ENCODE data around the gene CTSZ. TPM values are rescaled to one million over a fixed set of nuclear protein-coding genes. Genes with fewer than 3 reads are reported as not detected.

The CTSZ gene
- total and polyA plus RNA-seq, 4 donors, result 11.8 to 233 (median 188) TPM

GRCh38 chr20:59025086-59025485 lies 18.0 kb upstream of the CTSZ start:
- peaks cover 3 to 26% (median 13%) of the 10 kb centered on the region in 4 donors for H3K4me1 ChIP-seq (ENCODE audit: control insufficient read depth in 4 of 4, insufficient read depth in 4 of 4, low read length in 3 of 4)
- no peak overlapping the region for H3K9ac ChIP-seq (ENCODE audit: low read depth in 1 of 2, low read length in 2 of 2)
- no peak for TF ChIP-seq GABPA (IDR thresholded peaks at IDR 0.05 in 1 of 2, conservative IDR thresholded peaks at IDR 0.05 in 1 of 2)
- no peak for TF ChIP-seq SP1 (IDR thresholded peaks at IDR 0.05)
- TF ChIP-seq HNF4A (conservative IDR thresholded peaks at IDR 0.05), result no peak
- no peak for TF ChIP-seq HNF4G (IDR thresholded peaks at IDR 0.05)
- TF ChIP-seq REST (IDR thresholded peaks at IDR 0.05), result no peak
- TF ChIP-seq JUND (IDR thresholded peaks at IDR 0.05), result no peak
- TF ChIP-seq ZBTB33 (IDR thresholded peaks at IDR 0.05), result no peak
- TF ChIP-seq YY1 (IDR thresholded peaks at IDR 0.05), result no peak
- TF ChIP-seq ATF3 (IDR thresholded peaks at IDR 0.05), result no peak
- no peak for TF ChIP-seq NR2F2 (IDR thresholded peaks at IDR 0.05)
- no peak for TF ChIP-seq EGR1 (IDR thresholded peaks at IDR 0.05; ENCODE audit: low read depth in 2 of 2)
- no peak for TF ChIP-seq FOXA2 (IDR thresholded peaks at IDR 0.05)
- TF ChIP-seq CTCF (IDR thresholded peaks at IDR 0.05; ENCODE audit: low read depth, low read length, missing input control), result no peak
- no peak for TF ChIP-seq TAF1 (conservative IDR thresholded peaks at IDR 0.05)
- TF ChIP-seq RXRA (IDR thresholded peaks at IDR 0.05), result no peak
- TF ChIP-seq RAD21 (IDR thresholded peaks at IDR 0.05), result no peak
- TF ChIP-seq FOXA1 (IDR thresholded peaks at IDR 0.05), result no peak
- H3K27ac ChIP-seq (ENCODE audit: low read depth in 1 of 2, low read length in 2 of 2), result no peak overlapping the region
- no peaks in the 10 kb centered on the region for H3K9me3 ChIP-seq (ENCODE audit: control insufficient read depth in 4 of 4, low read length in 3 of 4)
- no peak overlapping the region for H3K4me3 ChIP-seq (ENCODE audit: low read depth in 1 of 3, low read length in 3 of 3)
- peaks cover 8 to 45% (median 23%) of the 10 kb centered on the region in 4 donors for H3K36me3 ChIP-seq (ENCODE audit: control insufficient read depth in 4 of 4, insufficient read depth in 3 of 4, low read depth in 1 of 4, low read length in 3 of 4)
- DNase-seq (ENCODE audit: low spot score), result no peak
- WGBS, result 59% methylated on average over 2 of the region's 2 CpGs
- H3K27me3 ChIP-seq (ENCODE audit: control insufficient read depth in 4 of 4, insufficient read depth in 4 of 4, low read length in 3 of 4), result no peaks in the 10 kb centered on the region

- Histone ChIP-seq H3K36me3 (ENCODE audit: control insufficient read depth in 4 of 4, insufficient read depth in 3 of 4, low read depth in 1 of 4, low read length in 3 of 4) (peaks cover 8 to 38% (median 20%) of the 10 kb centered on the region in 4 donors), H3K27me3 (ENCODE audit: control insufficient read depth in 4 of 4, insufficient read depth in 4 of 4, low read length in 3 of 4) (no peaks in the 10 kb centered on the region), H3K4me3 (ENCODE audit: low read depth in 1 of 3, low read length in 3 of 3) (no peak overlapping the region), H3K9me3 (ENCODE audit: control insufficient read depth in 4 of 4, low read length in 3 of 4) (no peaks in the 10 kb centered on the region), H3K4me1 (ENCODE audit: control insufficient read depth in 4 of 4, insufficient read depth in 4 of 4, low read length in 3 of 4) (peaks cover 3 to 26% (median 8%) of the 10 kb centered on the region in 4 donors), H3K9ac (ENCODE audit: low read depth in 1 of 2, low read length in 2 of 2) (no peak overlapping the region), H3K27ac (ENCODE audit: low read depth in 1 of 2, low read length in 2 of 2) (no peak overlapping the region)
- DNase-seq (ENCODE audit: low spot score), result no peak
- 97% methylated on average over 24 of the region's 24 CpGs for WGBS
- TF ChIP-seq YY1 (IDR thresholded peaks at IDR 0.05) (no peak), RXRA (IDR thresholded peaks at IDR 0.05) (no peak), HNF4G (IDR thresholded peaks at IDR 0.05) (no peak), CTCF (IDR thresholded peaks at IDR 0.05; ENCODE audit: low read depth, low read length, missing input control) (no peak), SP1 (IDR thresholded peaks at IDR 0.05) (no peak), EGR1 (IDR thresholded peaks at IDR 0.05; ENCODE audit: low read depth in 2 of 2) (no peak), FOXA2 (IDR thresholded peaks at IDR 0.05) (no peak), ZBTB33 (IDR thresholded peaks at IDR 0.05) (no peak), TAF1 (conservative IDR thresholded peaks at IDR 0.05) (no peak), MAX (IDR thresholded peaks at IDR 0.05) (no peak), RAD21 (IDR thresholded peaks at IDR 0.05) (no peak)
Observed at GRCh38 chr20:59024111-59024530, 17.1 kb upstream of the CTSZ start.
